Left ventricle myocardium inferior (tissue), 1 donor: ENCODE measurements around the gene EEA1. TPM values are rescaled to one million over a fixed set of nuclear protein-coding genes. Genes with fewer than 3 reads are reported as not detected.

Experiments
- DNase-seq: peaks from one replicate; pipeline ENCODE4 v3.0.0-alpha.2; 2020
- H3K27ac ChIP-seq: fragments of 200-600 bp; replicated peaks from 2 replicates; pipeline ENCODE4 v1.8.0; 2021
- H3K27me3 ChIP-seq: fragments of 200-600 bp; 2 replicates; pipeline ENCODE4 v1.8.0; 2021; ENCODE audit warnings: low read depth
- H3K36me3 ChIP-seq: fragments of 200-600 bp; 2 replicates; pipeline ENCODE4 v1.8.0; 2021
- H3K4me1 ChIP-seq: fragments of 200-600 bp; 2 replicates; pipeline ENCODE4 v1.8.0; 2021
- H3K4me3 ChIP-seq: fragments of 200-600 bp; 2 replicates; pipeline ENCODE4 v1.8.0; 2021; ENCODE audit warnings: mild to moderate bottlenecking, moderate library complexity
- H3K9me3 ChIP-seq: fragments of 200-600 bp; replicated peaks from 2 replicates; pipeline ENCODE4 v1.8.0; 2021
- intact Hi-C: fragments of 100-400 bp; cut with micrococcal nuclease; formaldehyde crosslinking; loops from one replicate; pipeline ENCODE4 v1.11.0; 2022
- total RNA-seq: library from RNA; stranded (reverse); fragmentation: NEBNext Ultra II Directional; extraction: Animal tissue kit (Norgen Biotek cat#: 25700); gene quantifications from one replicate; pipeline ENCODE4 v1.2.1, GENCODE V29; 2021
- TF ChIP-seq, protein P1 (sequence below): fragments of 200-600 bp; IDR thresholded peaks from 2 replicates; pipeline ENCODE4 v1.8.0; 2021; ENCODE audit warnings: antibody characterized with exemption, mild to moderate bottlenecking, borderline replicate concordance
- donor health status: DM: no; HTN: yes; CAD: no; lungs with severe emphysema.

The EEA1 gene
- total RNA-seq, 1 donor from 2014 or later = 23.9 TPM

DNA sequence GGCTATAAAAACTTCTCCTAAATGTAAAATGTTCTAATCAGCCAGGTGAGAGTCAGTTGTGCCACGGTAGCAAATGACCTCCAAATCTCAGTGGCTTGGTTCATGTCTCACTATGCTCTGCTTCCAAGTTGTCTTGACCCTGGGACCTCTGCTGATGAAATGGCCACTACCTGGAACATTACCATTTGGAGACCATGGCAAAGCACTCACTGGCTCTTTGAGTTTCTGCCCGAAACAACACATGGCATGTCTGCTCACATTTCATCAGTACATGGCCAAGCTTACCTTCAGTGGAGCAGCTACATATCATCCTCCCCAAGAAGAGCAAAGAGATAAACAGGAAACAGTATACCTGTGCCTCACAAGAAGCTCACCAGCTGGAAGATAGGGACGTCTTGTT, 186.1 kb downstream of the EEA1 start:
- Histone ChIP-seq H3K9me3 (no peaks in the 10 kb centered on the region), H3K36me3 (no peaks in the 10 kb centered on the region), H3K27me3 (no peaks in the 10 kb centered on the region), H3K4me3 (no peak overlapping the region), H3K27ac (no peak overlapping the region), H3K4me1 (peaks cover 18% of the 10 kb centered on the region)
- DNase-seq = no peak
- intact Hi-C loops = no loop called here
- TF ChIP-seq, protein P1, sequence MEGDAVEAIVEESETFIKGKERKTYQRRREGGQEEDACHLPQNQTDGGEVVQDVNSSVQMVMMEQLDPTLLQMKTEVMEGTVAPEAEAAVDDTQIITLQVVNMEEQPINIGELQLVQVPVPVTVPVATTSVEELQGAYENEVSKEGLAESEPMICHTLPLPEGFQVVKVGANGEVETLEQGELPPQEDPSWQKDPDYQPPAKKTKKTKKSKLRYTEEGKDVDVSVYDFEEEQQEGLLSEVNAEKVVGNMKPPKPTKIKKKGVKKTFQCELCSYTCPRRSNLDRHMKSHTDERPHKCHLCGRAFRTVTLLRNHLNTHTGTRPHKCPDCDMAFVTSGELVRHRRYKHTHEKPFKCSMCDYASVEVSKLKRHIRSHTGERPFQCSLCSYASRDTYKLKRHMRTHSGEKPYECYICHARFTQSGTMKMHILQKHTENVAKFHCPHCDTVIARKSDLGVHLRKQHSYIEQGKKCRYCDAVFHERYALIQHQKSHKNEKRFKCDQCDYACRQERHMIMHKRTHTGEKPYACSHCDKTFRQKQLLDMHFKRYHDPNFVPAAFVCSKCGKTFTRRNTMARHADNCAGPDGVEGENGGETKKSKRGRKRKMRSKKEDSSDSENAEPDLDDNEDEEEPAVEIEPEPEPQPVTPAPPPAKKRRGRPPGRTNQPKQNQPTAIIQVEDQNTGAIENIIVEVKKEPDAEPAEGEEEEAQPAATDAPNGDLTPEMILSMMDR = no peak

DNA sequence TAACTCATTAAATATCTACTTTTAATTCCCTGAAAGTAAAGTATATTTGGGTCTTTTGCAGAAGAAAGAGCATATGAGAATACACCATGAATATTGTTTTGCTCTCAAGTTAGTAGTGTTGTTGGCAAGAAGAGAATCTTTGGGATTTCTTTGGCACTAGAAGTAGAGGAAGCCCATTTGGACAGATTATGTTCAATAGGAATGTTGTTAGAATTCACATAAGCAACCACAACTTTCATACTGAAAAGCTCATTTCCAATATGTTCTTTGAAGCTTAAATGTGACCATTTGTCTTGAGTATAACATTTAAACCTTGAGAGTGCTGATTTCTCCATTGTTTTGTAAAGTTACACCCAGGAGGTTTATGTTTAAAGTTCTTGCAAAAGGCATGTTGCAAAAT, 188.7 kb downstream of the EEA1 start:
- no peak for DNase-seq
- no peaks in the 10 kb centered on the region for H3K9me3 ChIP-seq
- no peak overlapping the region for H3K4me3 ChIP-seq
- H3K4me1 ChIP-seq = peaks cover 5% of the 10 kb centered on the region
- H3K27ac ChIP-seq = no peak overlapping the region
- H3K27me3 ChIP-seq = no peaks in the 10 kb centered on the region
- H3K36me3 ChIP-seq = no peaks in the 10 kb centered on the region
- intact Hi-C loops = no loop called here
- TF ChIP-seq, protein P1 = no peak

DNA sequence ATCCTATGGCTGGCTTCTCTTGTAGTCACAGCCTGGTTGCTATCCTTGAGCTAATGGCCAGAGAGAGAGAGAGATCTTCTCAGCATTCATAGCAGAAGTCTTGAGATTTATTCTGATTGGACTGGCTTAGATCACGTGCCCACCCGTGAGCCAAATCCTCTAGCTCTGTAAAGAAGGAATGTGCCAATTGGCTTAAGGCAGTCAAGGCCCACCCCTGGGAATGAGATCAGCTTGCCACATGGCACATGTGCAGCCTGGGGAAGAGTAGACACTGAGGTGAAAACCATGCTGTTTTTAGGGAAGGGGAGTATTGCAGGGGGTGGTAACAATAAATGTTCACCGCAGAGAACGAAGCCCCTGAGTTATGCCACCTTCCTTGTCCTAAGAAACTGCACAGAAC, 190.0 kb downstream of the EEA1 start:
- H3K27me3 ChIP-seq = no peaks in the 10 kb centered on the region
- H3K27ac ChIP-seq = no peak overlapping the region
- no peak overlapping the region for H3K4me3 ChIP-seq
- H3K4me1 ChIP-seq = peaks cover 7% of the 10 kb centered on the region
- intact Hi-C loops = no loop called here
- H3K9me3 ChIP-seq = no peaks in the 10 kb centered on the region
- TF ChIP-seq, protein P1 = no peak
- no peaks in the 10 kb centered on the region for H3K36me3 ChIP-seq
- DNase-seq = no peak

DNA sequence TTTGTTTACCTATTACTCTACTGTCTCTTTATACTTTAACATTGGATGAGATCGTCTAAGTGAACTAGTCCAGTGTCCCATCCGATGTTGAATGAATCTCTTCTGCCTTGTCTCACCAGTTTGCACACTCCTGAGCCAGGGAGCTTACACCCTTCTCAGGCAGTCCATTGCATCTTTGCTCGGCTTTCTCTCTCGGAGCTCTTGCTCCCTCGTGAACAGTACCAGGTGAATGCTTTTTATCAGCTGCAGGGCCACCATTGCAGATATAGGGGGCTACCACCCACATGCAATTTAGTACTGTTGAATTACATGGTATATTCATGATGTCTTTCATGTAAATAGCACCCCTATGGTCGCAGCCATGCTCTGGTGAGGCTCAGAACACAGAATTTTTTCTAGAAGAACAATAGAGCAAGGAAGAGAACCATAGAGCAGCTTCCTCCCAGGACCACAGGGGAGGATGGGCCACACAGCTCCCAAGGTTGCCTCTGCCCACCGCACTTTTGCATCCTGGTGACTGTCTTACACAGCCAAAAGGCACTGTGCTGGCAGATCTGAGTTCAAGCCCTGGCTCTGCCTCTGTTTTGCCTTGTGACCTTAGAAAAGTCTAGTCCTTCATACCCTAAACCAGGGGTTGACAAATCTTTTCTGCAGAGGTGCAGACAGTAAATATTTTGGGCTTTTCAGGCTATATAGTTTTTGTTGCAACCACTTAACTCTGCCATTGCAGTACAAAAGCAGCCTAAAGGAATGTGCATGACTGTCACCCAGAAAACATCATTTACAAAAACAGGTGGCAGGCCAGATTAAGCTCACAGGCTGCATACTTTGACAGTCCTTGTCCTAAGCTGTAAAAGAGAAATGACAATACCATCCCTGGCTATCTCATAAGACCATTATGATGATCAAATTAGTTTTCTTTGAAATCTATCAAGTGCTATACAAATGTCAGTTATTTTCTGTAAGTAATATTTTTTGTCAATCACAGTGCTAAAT, 190.9 kb downstream of the EEA1 start:
- no peaks in the 10 kb centered on the region for H3K27me3 ChIP-seq
- H3K36me3 ChIP-seq = no peaks in the 10 kb centered on the region
- intact Hi-C loops = no loop called here
- no peak overlapping the region for H3K27ac ChIP-seq
- TF ChIP-seq, protein P1 = no peak
- H3K4me3 ChIP-seq = no peak overlapping the region
- H3K9me3 ChIP-seq = no peaks in the 10 kb centered on the region
- peaks cover 7% of the 10 kb centered on the region for H3K4me1 ChIP-seq
- no peak for DNase-seq

DNA sequence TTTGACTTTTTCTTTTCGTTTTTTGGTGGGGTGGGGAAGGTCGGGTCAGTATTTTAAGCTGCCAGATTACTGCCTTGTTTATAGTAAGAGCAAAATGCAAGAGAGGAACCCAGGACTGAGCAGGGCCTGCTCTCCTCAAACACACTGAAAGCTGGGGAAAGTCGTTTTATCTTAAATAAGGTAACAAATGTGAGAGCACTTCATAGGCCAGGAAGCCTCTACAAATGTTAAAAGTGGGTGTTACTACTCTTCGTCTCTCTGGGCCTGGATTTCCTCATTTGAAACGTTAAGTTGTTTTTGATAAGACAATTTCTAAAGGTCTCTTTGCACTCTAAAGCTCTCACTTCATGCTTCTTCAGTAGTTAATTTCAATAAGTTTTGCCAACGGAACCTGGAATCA, 192.5 kb downstream of the EEA1 start:
- no peaks in the 10 kb centered on the region for H3K36me3 ChIP-seq
- H3K4me1 ChIP-seq = peaks cover 7% of the 10 kb centered on the region
- H3K4me3 ChIP-seq = no peak overlapping the region
- no peaks in the 10 kb centered on the region for H3K9me3 ChIP-seq
- H3K27me3 ChIP-seq = no peaks in the 10 kb centered on the region
- DNase-seq = no peak
- intact Hi-C loops = no loop called here
- TF ChIP-seq, protein P1 = no peak
- H3K27ac ChIP-seq = no peak overlapping the region
